Muscle of back (tissue), 13 donors: ENCODE measurements around the gene ZNF660. TPM values are rescaled to one million over a fixed set of nuclear protein-coding genes. Genes with fewer than 3 reads are reported as not detected.
"Not testable (repeated sequence)": the region's sequence is repeated elsewhere in the genome, so short reads cannot be mapped to it uniquely, and the experiment has no call there.

ENCODE experiments used
- DNase-seq, 3 donors: peaks; one replicate each; pipeline versions ENCODE4 v3.0.0 to v3.0.0-alpha.2; 2013
- long read RNA-seq, 9 donors: transcript quantifications; one replicate each; lab custom pipeline, GENCODE V29; 2026
- polyA plus RNA-seq, 10 donors: library from polyadenylated mRNA; unstranded; fragments of 120-200 nt; gene quantifications; one replicate each; pipeline ENCODE4 v1.2.1, GENCODE V29; 2013; ENCODE audit not compliant: insufficient read length in 10 of 10

The ZNF660 gene
- polyA plus RNA-seq, result 1 to 10 TPM; 3.4 to 7.1 (median 4.6) TPM
- long read RNA-seq, donor 1, result 0 reads
- long read RNA-seq, donor 2, full-length matches to known transcripts, result 2 of 2 reads
- long read RNA-seq, donor 2, partial matches to known transcripts, result 0 of 2 reads
- long read RNA-seq, donor 2, other reads (novel, unspliced or antisense), result 0 of 2 reads
- long read RNA-seq, donor 3, result 0 reads
- long read RNA-seq, donor 4, result 0 reads
- long read RNA-seq, donor 5, full-length matches to known transcripts, result 1 of 1 reads
- long read RNA-seq, donor 5, partial matches to known transcripts, result 0 of 1 reads
- long read RNA-seq, donor 5, other reads (novel, unspliced or antisense), result 0 of 1 reads
- long read RNA-seq, donor 6, full-length matches to known transcripts, result 1 of 1 reads
- long read RNA-seq, donor 6, partial matches to known transcripts, result 0 of 1 reads
- long read RNA-seq, donor 6, other reads (novel, unspliced or antisense), result 0 of 1 reads
- long read RNA-seq, donor 7, result 0 reads
- long read RNA-seq, donor 8, full-length matches to known transcripts, result 2 of 2 reads
- long read RNA-seq, donor 8, partial matches to known transcripts, result 0 of 2 reads
- long read RNA-seq, donor 8, other reads (novel, unspliced or antisense), result 0 of 2 reads
- long read RNA-seq, donor 9, result 0 reads

DNA sequence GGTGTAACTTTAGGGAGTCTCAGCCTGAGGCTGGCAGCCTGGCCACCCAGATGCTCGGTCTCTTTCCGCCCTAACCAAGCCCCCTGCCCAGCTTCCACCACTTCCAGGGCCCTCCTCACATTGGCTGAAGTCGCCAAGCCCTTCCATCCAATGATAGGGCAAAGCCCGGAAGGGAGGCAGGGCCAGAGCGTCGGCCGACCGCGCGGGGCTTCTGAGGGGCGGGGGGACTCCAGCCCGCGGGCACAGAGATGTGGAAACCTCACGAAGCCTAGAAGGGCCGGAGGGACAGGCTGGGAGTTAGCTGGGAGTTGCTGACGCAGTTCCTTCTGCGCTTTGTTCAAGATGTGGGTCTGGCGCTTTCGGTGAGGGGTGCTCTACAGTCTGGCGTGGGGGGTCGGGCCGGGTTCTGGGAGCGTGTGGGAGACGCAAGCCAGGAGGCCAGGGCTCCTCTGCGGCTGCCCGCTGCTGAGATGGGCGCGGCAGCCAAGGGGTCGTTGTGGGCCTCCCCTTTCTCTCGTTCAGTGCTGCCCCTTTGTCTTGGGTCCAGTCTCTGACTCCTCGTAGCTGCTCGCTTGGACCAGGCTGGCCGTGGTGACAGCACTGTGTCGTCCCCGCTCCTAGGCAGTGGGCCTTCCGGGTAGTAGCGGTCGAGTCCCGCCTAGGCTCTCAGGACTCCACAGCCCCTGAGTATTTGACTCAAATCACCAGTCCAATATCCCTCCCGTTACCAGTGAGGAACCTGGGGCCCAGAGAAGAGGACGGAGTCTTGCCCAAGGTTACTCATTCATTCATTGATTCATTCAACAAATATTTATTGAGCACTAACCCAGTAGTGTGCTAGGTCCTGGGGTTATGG lies at the start of gene ZNF660:
Gene ZNF660 (plus strand): TSS at position 319 of the 856 bp plus-strand sequence. CDS start 9,230 bp downstream, outside the sequence.
- DNase-seq, result peak; percentile 78 to 94 (median 85)

GRCh38 chr3:44535364-44535763 lies 49.4 kb upstream of the ZNF660 start:
- DNase-seq, result no peak

DNA sequence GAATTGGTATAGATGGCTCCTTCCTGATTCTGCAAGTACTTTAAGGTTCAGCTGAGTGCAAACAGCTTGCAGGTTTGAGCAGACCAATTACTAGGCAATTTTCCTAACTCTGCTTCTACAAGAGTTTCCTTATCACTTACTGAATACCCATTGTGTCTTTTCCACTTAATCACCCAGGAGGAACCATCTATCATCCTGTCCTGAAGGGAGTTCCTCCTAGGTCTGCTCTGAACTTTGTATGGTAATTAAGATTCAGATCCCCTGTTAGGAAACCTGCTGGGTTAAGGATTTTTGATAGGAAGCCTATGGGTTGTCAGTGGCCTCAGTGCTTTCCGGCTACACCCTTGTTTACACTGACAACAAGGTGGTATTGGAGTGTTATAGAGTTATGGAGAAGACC lies 40.0 kb upstream of the ZNF660 start:
- not testable (repeated sequence) for DNase-seq

DNA sequence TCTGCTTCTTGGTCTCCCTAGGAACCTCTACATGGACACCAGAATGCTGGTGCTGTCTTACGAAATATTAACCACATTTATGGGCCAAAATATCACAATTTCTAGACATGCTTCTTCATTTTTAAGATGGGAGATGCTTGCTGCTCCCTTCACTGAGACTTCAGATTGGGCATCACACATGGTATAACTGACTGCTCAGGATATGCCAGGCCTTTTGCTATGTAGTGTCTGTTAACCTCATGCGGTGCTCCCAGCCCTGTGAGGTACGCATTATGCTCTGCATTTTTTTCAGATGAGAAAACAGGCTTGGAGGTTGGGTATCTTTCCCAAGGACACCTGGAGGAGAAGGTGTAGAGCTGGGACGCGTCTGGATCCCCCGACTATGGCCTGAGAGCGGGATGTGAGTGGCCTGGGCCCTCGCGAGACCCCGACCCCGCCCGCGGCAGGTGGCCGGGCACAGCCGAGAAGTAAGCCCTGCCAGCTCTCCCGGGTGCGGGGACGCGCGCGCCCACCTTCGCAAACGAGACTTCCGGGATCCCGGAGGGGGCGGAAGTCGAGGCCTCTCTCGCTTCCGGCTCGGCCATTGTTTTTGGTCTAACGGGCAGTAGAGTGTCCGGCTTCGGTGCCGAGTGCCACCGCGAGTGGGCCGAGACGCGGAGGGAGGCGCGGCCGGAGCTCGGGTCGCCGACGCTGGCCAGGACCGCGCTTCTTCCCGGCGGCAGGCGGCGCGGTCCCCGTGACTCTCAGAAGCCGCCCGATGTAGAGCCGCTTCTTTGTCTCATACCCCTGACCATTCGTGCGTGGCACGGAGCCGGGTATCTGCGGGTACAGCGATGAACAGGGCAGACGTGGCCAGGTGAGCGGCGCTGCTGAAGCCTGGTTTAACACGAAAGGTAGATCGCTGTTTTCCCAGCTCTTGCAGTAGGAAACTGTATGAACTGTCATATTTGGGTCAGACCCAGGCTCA lies 29.9 kb upstream of the ZNF660 start, which contains the start of gene ZKSCAN7:
Gene ZKSCAN7 (plus strand): TSS at position 568 of the 967 bp plus-strand sequence. CDS start 1,855 bp downstream, outside the sequence.
- DNase-seq, result peak; percentile 47 to 91 (median 70)

- DNase-seq, result no peak
Measured at GRCh38 chr3:44555723-44556122, 29.0 kb upstream of the ZNF660 start.

- DNase-seq, result no peak
Measured at GRCh38 chr3:44557074-44557473, 27.7 kb upstream of the ZNF660 start.

DNA sequence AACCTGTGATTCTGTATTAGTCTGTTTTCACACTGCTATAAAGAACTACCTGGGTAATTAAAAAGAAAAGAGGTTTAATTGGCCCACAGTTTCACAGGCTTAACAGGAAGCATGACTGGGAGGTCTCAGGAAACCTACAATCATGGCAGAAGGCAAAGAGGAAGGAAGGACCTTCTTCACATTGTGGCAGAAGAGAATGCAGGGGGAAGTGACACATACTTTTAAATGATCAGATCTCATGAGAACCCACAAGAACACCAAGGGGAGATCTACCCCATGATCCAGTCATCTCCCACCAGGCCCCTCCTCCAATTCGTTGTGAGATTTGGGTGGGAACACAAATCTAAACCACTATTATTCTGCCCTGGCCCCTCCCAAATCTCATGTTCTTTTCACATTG lies 23.7 kb upstream of the ZNF660 start:
- no peak for DNase-seq

- DNase-seq, result no peak
Measured at GRCh38 chr3:44562147-44562546, 22.6 kb upstream of the ZNF660 start.

- DNase-seq, result no peak
Measured at GRCh38 chr3:44568561-44568960, 16.2 kb upstream of the ZNF660 start.

DNA sequence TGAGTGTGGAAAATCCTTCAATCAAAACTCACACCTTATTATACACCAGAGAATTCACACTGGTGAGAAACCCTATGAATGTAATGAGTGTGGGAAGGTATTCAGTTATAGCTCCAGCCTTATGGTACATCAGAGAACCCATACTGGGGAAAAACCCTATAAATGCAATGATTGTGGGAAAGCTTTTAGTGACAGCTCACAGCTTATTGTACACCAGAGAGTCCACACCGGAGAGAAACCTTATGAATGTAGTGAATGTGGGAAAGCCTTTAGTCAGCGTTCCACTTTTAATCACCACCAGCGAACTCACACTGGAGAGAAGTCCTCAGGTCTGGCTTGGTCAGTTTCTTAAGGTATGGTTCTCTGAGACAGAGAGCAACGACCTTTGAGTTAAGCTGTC lies 13.7 kb upstream of the ZNF660 start:
- no peak for DNase-seq

DNA sequence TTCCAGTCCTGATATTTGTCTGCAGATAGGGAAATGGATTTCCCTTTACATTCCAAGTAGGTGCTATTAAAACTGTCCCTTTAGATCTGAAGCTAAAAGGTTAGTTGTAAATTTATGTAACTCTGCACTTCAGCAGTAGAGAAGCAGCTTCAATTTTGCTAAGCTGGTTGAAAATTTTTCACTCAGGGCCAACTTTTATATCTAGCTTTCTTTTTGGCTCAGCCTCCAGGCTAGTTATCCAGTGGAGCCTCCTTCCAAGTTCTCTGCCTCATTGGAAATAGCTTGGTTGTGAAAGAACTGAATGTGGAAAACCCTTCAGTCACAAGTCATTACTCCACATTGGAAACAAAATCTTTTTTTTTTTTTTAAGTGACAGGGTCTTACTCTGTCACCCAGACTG lies 8.2 kb upstream of the ZNF660 start:
- DNase-seq, result peak in 2 of 3 donors; percentile 31 to 60

- not testable (repeated sequence) for DNase-seq
Measured at GRCh38 chr3:44577354-44577952, 7.3 kb upstream of the ZNF660 start.

GRCh38 chr3:44578316-44578715 lies 6.4 kb upstream of the ZNF660 start:
- not testable (repeated sequence) for DNase-seq

DNA sequence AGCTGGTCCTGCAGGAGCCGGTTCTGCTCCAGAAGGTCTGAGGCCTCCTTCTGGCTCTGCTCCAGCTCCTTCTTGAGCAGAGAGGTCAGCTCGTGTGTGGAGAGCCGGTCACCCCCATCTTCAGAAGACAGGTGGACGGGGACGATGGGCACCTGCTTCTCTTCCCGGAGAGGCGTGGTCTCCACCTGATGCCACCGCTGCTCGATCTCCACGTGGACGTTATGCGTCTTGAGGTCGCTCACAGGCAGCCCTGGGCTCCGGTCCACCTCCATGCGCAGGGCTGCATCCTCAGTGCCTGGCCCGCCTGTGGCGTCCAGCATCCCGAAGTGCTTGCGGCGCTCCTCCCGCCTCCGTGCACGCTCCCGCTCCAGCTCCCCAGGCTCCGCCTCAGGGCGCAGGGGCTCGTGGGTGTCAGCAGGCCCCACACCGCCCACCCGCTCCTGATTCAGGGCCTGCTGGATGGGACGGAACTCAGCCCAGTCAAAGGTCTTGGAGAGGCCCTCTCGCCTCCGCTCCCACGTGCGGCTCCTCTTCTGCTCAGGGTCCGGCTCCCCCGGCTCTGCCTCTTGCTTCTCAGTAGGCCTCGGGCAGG lies 5.7 kb upstream of the ZNF660 start:
- not testable (repeated sequence) for DNase-seq

DNA sequence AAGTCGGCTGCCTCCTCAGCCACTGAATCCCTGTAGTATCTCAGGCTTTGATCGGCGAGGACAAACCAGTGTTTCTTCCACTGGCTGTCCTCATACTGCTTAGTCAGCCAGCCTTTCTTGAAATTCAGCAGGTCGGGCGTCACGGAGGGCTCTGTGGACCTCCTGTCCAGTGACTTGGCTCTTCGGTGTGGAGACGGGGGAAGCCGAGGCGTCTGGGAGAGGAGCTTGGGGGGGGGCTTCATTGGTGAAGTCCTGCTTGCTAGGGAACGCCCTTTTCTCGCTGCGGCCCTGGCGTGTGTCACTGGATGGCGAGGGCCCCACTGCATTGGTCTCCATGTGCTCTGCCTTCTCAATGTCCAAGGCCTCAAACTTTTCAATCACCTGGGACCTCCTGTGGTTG lies 5.0 kb upstream of the ZNF660 start:
- not testable (repeated sequence) for DNase-seq

DNA sequence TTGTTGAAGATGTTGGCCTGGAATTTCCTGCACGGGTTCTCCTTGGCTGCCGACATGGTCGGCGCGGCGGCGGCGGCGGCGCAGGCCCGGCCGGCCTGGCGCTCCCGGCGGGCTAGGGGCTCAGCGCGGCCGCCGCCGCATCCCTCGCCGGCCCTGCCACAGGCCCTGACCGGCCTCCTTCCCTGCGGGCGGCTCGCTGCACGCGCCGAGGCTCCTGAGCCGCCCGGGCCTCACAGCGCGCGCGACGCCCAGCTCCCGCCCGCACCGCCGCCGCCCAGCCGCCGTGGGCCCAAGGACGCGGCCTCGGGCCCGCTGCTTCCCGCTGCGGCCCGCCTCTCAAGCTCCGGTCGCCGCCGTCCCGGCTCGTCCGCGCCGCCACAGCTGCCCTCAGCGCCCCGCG lies 3.8 kb upstream of the ZNF660 start:
- not testable (repeated sequence) for DNase-seq

DNA sequence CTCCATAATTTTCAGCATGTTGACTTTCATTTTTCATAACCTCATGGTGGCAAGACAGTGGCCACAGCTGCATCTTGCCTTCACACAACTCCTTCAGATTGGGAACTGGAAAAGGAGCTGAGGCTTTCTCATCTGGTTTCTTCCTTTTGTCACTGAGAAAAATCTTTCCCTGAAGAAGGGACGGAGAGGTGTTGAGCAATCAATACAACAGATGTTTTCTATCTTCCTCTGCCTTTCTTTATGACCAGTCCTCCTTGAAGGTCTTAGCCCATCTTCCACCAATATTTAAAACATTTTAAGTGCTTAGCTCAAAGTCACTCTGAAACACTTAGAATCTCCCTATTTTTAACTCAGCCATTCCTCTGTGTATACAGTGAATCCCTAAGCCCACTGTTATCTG lies 11.9 kb downstream of the ZNF660 start:
- DNase-seq, result no peak

- no peak for DNase-seq
Measured at GRCh38 chr3:44601749-44602148, 17.0 kb downstream of the ZNF660 start.

GRCh38 chr3:44612678-44613077 lies 27.9 kb downstream of the ZNF660 start:
- DNase-seq, result no peak
